GM10248 (cell line): ENCODE results near the gene COL8A1.

Experiments
- CTCF ChIA-PET: fragments of 300-600 bp; sonication (Branson Sonifier 250); formaldehyde crosslinking; extraction: SDS; loops from one replicate; lab custom pipeline; 2021; ENCODE audit warnings: antibody characterized with exemption; lab: Yijun Ruan, JAX
- POLR2A ChIA-PET: fragments of 350-650 bp; sonication (Branson Sonifier 250); formaldehyde crosslinking; extraction: SDS; loops from one replicate; lab custom pipeline; 2020; ENCODE audit warnings: antibody characterized with exemption; lab: Yijun Ruan, JAX
- DNase-seq: peaks from one replicate; pipeline ENCODE4 v3.0.0; 2012; ENCODE audit errors: extremely low spot score
- CTCF ChIP-seq: IDR thresholded peaks from 2 replicates; pipeline ENCODE4 v1.5.1; 2012; ENCODE audit warnings: mild to moderate bottlenecking, low read depth; ENCODE audit errors: extremely low read depth, missing control alignments, control extremely low read depth

COL8A1 gene

DNA sequence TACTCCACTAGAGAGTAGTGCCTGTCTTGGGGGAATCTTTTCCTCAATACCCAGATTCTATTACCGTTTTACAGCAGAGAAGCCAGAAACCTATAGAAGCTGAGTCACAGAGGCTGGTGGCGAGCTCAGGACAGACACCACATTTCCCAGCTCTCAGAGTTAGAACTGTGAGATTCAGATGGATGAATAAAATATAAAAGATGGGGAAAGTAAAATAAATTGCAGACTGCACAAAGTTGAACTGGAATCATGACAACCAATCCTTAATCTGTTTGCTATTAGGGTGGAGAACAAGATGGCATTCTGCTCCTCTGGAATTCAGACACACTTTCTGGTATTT is 138.8 kb downstream of the COL8A1 start:
- DNase-seq: no peak
- ChIA-PET POLR2A (no interaction called here), CTCF (interaction anchor here (0.8 to 2.3 kb wide), 5 partner anchors 9 to 31 kb away, joined by 3 to 8 read pairs (median 4); no protein-coding TSS in a partner anchor)
- no peak for TF ChIP-seq CTCF

DNA sequence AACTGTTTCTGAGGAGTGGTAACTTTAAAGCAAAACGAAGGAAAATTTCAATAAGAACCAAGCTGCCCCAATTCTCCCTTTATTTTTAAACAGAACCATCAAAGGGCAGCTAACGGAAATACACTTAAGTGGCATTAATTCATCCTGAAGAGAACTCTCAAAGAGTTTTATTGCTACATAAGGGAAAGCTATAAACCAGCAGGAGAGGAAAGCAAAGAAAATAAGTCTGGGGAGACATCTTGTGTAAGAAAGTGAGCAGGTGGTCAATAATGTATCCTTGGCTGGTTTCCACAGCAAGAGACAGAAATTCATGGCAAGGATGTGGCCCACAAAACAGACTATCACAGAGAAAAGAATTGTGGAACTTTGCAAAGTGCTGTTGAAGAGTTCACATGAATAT is 139.3 kb downstream of the COL8A1 start:
- no peak for DNase-seq
- TF ChIP-seq CTCF: no peak
- CTCF ChIA-PET: interaction anchor here (0.8 to 2.3 kb wide), 6 partner anchors 10 to 31 kb away, joined by 3 to 8 read pairs (median 4); no protein-coding TSS in a partner anchor
- POLR2A ChIA-PET: no interaction called here

DNA sequence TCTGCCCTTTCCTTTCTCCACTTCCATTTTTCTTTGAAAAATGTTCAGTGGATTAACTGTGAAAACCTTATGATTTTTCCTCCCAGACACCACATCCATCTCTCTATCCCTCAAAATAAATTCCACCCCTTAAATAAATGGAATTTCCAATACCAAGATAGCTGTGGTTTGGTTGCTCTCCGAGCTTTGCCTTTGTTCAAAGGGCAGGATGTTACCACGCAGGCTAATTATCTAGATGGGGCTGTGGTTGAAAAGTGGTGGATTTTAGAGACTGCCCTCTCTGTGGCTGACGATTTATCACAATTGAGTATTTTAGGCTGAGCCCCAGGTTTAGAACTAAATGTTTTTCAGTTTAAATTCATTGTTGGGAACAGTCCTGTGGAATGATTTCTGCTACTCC is 142.4 kb downstream of the COL8A1 start:
- no peak for DNase-seq
- no peak for TF ChIP-seq CTCF
- POLR2A ChIA-PET: no interaction called here
- CTCF ChIA-PET: interaction anchor here (2.2 kb wide), 1 partner anchor 21 kb away, joined by 4 read pairs; no protein-coding TSS in a partner anchor

- TF ChIP-seq CTCF: no peak
- CTCF ChIA-PET: interaction anchor here (1.6 to 2.2 kb wide), 2 partner anchors 20 to 26 kb away, joined by 4 read pairs; no protein-coding TSS in a partner anchor
- no peak for DNase-seq
- POLR2A ChIA-PET: no interaction called here
Measured at GRCh38 chr3:99781761-99782160, 143.4 kb downstream of the COL8A1 start.

- no peak for TF ChIP-seq CTCF
- CTCF ChIA-PET: interaction anchor here (1.6 kb wide), 1 partner anchor 25 kb away, joined by 4 read pairs; no protein-coding TSS in a partner anchor
- no peak for DNase-seq
- POLR2A ChIA-PET: no interaction called here
Measured at GRCh38 chr3:99783011-99783573, 144.7 kb downstream of the COL8A1 start.

DNA sequence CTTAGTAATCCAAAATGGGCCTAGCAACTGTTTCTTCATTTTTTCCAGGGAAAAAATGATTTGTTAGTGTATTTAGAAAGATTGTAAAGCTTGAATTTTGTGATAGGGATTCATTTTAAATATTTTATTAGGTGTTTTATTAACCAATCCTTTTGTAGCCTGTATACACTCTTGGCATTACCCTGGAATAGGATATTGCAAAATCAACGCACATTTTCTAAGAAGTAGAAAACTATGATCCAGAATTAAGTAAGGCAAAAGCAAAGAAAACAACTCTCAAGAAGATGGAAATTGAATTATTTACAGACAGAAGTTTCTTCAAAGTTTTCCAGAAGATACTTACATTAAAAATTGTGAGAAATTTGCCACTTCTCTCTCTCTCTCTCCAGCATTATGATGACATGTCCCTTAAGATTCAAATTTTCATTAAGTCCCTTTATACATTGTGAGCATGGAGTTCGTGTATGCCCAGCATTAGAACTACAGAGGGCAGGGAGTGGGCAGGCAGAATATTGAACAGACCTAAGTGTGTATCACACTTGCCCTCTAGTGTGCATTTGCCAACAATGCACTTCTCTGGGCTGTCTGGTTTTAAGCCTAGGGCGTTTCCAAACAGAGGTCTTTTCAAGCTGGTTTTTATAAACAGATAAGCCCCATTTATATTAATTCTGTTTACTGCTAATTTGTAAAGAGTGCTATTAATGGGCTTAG is 150.8 kb downstream of the COL8A1 start:
- POLR2A ChIA-PET: no interaction called here
- TF ChIP-seq CTCF: peak; percentile 63
- CTCF ChIA-PET: interaction anchor here (0.6 to 2.0 kb wide), 10 partner anchors 11 to 1041 kb away, joined by 3 to 8 read pairs (median 3); no protein-coding TSS in a partner anchor
- peak; percentile 37 for DNase-seq
